ENCODE data around the gene GCLM.

GCLM gene

DNA sequence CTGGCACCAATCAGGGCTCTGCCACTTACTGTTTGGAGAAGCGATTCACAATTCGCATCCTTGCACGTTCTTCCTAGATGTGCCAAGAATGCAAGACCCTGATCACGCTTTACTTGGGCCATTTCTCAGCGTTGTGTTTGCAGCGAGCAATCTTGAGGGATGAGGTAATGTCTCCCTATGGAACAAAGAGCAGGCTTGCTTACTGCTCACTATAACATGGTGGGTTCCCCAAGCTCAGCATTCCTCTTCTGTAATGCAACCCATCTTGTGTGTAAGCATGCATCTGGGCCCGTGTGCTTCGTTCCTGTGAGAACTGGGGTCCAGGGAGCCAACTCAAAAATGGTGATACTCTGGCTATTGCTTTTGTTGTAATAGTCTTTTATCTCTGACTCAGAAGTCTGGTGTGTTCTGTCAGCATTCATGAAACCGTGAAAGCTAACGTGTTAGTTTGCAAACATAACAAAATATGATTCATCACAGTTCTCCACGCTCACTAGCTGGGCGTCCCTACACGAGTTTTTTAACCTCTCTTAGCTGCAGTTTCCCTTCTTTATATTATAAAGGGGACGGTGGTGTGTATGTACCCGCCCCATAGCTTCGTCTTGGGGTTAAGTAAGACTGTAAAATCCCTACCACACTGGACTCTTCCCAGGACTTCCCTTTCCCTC is 63.6 kb downstream of the GCLM start:
- peak; percentile 56 for DNase-seq

DNA sequence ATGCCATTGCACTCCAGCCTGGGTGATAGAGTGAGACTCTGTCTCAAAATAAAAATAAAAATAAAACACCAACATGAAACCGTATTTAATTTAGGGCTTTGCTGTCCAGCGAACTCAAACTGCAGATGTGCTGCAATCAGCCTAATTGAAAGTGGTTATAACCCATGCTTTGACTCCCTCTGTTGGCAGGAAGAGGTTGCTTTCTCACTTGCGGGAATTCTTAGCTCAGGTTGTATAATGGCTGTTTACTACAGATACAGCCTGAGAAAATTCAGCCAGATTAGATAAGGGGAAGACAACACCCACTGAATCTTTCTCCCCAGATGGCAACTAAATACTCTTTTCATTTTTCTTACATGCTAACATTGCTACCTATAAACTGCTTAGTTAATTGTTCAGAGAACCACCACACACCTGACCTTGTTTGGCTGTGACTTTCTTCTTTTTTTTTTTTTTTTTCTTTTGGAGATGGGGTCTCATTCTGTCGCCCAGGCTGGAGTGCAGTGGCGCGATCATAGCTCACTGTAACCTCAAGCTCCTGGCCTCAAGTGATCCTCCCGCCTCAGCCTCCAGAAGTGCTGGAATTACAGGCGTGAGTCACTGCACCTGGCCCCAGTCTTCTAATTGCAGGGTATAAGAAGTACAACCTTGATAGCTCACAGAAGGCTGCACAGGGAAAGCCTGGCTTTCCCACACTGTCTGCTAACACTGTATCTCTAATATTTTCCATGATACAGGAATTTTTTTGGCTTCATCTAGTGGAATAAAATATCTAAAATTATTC is 64.8 kb downstream of the GCLM start:
- DNase-seq, result peak; percentile 49

DNA sequence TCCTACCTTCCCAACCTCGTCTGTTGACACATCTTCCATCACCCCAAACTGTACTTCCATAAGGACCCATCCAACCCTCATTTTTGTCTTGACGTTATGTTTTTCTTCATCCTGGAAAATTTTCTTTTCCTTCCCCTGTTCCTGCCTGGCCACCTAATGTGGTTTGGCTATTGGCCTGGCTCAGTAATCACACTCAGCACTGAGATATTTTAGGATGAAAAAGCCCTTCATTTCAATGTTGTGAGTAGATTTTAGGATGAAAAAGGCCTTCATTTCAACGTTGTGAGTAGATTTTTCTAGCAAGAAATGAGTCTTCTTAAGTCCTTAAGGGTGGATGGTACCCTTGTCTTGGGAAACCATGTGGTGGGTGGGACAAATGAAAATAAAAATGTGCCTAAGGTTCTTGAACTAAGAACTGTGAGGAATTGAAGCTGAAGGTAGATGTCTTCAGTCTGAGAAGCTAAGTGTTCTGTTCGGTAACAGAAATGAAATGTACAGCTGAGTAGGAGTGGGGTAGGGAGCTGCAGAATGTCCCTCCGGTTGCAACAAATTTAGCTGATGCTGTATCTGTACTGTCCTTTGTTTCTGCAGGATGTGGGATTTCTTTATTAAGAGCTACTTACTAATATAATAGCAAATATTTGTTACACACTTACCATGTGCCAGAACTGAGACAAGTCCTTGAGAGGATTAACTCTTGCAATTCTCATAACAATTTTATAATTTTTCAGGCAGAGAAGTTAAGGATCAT is 66.3 kb downstream of the GCLM start:
- no peak for DNase-seq

DNA sequence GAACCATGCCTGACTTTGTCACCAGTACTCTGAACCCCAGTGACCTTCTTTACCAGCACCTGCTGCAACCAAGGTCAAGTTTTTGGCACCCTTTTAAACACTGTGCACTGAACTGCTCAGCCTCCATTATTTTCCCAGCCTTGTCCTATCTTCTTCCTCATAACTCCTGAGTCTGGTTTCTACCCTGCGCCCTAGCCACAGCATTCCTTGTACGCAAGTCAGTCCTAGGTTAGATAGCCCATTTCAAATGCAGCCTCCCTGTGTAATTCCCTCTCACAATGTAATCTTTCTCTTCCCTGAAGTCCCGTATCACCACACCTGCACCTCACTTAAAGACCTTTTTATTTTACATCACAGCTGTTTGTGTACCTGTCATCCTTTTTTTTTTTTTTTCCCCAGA is 67.5 kb downstream of the GCLM start:
- DNase-seq, result no peak

DNA sequence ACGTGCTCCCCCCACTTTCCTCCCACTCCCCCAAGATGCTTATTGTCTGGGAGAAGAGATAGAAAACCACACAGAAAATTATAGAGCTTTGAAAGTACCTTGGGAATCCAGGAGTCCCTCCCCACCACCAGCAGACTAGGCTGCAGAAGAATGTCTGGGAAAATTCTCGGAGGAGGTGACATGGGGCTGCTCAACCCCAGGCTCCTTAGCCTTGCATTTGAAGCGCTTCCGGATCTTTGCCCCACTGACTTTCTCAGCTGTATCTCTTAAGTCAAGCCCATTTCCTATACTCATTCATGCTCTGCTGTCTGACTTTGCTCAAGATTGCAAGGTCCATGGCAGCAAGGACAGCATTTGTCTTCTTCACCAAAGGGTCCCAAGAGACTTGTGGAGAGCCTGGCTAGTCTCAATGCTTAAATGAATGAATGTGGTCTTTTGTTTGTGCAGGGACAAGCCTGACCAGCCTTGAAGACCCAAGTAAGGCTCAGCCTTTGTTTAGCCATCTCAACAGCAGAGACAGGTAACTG is 68.2 kb downstream of the GCLM start:
- no peak for DNase-seq

DNA sequence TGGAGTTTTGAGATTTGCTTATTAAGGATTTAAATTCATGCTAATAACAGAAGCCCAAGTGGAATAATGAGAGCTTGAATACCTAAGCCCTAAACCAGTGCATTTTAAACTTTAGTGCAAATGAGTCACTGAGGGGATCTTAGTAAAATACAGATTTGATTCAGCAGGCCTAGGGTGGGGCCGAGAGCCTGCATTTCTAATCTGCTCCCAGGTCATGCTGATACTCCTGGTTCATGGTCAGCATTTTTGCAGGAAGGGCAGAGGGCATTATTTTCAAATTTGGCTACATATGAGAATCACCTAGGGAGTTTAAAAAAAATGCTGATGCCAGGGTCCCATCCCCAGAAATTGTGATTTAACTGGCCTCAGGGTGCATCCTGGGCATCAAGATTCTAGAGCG is 69.5 kb downstream of the GCLM start:
- DNase-seq, result no peak

DNA sequence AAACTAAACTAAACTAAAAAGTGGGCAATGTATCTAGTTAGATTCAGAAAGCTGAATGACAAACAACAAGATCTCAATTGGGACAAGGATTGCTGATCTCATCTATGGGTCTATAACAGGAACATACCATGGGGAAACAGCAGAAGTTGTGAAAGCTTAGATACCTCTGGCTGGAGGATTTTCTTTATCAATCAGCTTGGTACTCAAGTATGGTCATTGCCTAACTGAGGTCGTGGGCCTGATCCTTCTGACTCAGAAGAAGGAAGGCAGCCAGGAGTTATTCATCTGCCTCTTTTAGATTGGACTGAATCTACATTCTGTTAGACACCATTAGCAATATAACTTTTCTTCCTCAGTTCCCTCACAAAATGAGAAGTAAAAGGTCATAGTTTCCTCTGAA is 69.9 kb downstream of the GCLM start:
- DNase-seq, result no peak

DNA sequence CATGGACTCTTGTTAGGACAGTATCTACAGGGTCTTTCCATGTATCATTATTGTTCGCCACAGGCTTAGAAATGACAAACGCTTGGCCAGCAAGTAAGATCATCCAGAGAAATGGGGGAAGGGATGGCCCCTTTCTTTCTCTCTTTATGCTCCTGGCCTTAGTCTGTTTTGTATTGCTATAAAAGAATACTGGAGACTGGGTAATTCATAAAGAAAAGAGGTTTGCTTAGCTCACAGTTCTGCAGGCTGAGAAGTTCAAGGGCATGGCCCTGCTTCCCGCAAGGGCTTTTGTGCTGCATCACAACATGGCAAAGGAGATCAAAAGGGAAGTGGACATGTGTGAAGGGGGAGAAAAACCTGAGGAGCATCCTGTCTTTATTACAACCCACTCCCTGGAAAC is 71.3 kb downstream of the GCLM start:
- DNase-seq, result no peak

All from stimulated activated CD4-positive, alpha-beta T cell treated with anti-CD3 and anti-CD28 coated beads, Interleukin-4, amount 100 ng/mL, for 24 hours (primary cell).